Measurements from ENCODE around the gene ELF5. TPM values are rescaled to one million over a fixed set of nuclear protein-coding genes. Genes with fewer than 3 reads are reported as not detected.

ELF5 gene
- total RNA-seq, 1 experiment from 2014 or later: not detected

DNA sequence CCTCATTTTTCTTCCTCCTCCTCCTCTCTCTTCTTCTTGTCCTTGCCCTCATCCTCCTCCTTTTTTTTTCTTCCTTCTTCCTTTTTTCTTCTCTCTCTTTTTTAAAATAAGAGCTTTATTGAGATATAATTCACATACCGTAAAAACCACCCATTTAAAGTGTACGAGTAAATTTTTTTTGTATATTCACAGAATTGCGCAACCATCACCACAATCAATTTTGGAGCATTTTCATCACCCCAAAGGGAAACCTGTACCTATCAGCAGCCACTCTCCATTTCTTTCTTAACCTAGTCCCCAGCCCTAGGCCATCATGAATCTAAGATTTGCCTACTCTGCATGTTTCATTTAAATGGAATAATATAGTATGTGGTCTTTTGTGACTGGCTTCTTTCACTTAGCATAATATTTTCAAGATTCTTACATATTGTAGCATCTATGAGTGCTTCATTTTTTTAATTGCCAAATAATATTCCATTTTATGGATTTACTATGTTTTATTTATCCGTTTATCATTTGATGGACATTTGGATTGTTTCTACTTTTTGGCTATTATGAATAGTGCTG lies 39.9 kb downstream of the ELF5 start:
- in situ Hi-C loops (cut with HindIII; ENCODE audit: low pct_unique_long_range_greater_than_20kb, low sequenced_read_pairs): no loop called here
- DNase-seq (ENCODE audit: low read depth): no peak

DNA sequence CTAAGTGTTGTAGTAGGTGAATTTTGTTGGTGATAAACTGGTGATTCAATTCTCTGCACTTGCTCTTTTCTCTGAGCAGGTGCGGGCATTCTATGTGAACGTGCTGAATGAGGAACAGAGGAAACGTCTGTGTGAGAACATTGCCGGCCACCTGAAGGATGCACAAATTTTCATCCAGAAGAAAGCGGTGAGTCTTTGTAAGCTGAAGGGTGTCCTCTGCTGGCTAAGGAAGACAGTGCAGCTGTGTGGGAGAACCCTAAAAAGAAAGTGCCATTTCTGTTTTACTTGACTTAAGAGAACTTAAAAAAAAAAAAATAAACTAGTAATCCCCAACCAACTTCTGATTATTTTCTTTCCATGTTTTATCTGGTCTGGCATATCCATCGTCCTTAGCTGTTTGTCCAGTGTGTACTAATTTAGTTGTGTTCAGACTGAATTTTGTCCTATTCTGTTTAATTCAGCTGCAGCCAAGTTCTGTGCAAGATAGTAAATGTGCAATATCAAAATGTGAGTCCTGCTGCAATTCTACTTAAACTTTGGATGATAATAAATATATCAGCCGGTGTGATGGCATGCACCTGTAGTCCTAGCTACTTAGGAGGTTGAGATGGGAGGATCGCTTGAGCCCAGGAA lies 45.3 kb downstream of the ELF5 start:
- DNase-seq (ENCODE audit: low read depth): no peak
- in situ Hi-C loops (cut with HindIII; ENCODE audit: low pct_unique_long_range_greater_than_20kb, low sequenced_read_pairs): no loop called here

DNA sequence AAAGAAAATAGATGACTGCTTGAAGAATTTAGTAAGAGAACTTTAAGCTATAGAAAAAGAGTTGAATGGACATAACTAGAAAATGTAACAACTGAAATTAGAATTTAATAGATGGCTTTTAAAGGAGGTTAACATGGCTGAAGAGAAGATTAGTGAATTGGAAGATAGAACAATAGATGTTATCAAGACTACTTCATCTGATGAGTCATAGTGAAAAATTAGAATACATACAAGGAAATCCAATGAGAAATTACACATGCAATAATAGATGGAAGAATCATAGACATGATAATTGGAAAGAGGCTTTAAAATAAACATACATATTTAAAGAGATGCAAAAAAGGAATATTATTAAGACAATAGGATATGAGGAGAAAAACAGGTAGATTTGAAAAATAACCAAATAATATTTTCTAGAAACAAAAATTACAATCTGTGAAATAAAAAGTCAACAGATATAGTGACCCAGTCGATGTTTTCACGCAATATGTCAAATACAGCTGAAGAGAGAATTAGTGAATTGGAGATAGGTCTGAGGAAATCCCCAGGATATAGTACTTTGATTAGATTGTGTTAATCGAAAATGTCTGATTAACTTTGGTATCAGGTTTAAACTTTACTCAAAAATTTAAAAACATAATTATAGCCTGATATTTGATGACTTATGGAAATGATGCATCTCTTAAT lies 46.6 kb downstream of the ELF5 start:
- in situ Hi-C loops (cut with HindIII; ENCODE audit: low pct_unique_long_range_greater_than_20kb, low sequenced_read_pairs): no loop called here

DNA sequence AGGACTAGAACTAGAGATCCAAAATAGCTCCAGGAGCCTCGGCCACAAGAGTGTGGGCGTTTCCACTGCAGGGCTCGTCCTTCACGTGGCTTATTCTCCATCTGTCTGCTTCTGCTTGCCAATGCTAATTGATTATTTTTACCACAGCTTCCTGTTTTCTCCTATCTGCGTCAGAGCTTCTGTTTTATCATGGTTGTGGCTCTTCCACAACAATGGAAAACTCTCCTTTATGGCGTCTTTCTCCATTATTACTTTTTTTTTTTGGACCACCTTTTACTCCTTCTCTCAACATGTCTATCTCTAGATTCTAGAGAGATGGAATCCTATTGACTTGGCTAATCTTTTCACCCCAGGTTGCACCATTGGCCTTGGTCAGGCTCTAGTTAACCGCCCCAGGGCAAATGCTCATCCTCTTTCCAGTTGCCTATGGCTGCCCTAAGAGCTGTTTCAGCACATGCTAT lies 49.0 kb downstream of the ELF5 start:
- in situ Hi-C loops (cut with HindIII; ENCODE audit: low pct_unique_long_range_greater_than_20kb, low sequenced_read_pairs): no loop called here
- no peak for DNase-seq (ENCODE audit: low read depth)

More for the DNA sequence above, 46.6 kb downstream of the ELF5 start:
- DNase-seq (ENCODE audit: low read depth): no peak

DNA sequence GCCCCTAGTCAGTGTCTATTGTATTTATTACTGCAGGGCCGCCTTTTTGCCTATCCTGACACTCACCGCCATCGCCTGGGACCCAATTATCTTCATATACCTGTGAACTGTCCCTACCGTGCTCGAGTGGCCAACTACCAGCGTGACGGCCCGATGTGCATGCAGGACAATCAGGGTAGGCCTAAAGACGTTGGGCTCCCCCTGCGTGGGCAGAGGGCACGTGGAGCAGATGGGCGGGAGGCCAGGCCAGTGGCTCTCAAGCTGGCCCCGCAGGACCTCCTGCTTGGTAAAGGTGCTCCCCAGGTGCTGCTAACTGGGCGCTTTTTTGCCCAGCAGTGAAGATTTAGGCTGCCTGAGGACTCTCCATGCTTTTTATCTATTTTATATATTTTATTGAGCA lies 52.4 kb downstream of the ELF5 start:
- no peak for DNase-seq (ENCODE audit: low read depth)
- in situ Hi-C loops (cut with HindIII; ENCODE audit: low pct_unique_long_range_greater_than_20kb, low sequenced_read_pairs): no loop called here

DNA sequence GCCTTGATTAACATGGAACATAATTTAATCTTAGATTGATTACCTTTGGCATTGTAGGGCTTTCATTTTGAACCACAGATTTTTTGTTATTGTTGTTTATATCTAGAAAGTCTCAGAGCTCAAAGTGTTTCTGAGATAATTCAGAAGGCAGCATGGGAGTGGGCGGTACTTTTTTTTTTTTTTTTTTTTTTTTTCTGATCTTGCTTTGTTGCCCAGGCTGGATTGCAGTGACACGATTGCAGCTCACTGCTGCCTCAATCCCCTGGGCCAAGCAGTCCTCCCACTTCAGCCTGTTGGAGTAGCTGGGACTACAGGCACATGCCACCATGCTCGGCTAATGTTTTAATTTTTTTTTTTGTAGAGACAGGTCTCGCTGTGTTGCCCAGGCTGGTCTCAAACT lies 53.3 kb downstream of the ELF5 start:
- in situ Hi-C loops (cut with HindIII; ENCODE audit: low pct_unique_long_range_greater_than_20kb, low sequenced_read_pairs): no loop called here
- no peak for DNase-seq (ENCODE audit: low read depth)

DNA sequence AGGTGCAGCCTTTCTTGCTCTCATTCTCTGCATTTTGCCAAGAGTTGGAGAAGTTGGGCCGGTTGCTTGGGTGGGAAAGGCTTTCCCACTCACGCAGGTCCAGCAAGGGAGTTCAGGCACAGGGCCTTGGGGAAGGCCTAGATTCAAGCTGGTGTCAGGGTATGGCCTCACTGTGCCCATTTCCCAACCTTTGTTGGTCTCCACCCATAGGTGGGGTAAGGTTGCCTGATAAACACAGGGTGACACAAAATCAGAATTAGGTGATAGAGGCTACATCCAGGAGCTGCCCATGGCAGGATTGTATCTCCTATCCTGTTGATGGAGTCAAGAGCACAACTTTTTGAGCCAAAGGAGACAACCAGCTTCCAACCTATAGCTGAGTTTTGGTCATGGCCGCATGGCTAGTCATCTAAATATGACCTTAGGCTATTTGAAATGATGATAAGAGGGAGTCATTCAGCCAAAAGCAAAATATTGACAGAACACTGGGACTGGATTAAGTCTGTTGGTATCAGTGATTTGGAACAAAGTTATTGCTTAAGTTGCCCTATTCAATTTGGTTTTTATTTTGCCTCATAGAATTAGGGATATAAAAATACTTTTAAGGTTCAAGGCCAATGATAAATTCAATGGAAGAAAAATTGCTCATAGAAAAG lies 54.0 kb downstream of the ELF5 start:
- no peak for DNase-seq (ENCODE audit: low read depth)
- in situ Hi-C loops (cut with HindIII; ENCODE audit: low pct_unique_long_range_greater_than_20kb, low sequenced_read_pairs): no loop called here

DNA sequence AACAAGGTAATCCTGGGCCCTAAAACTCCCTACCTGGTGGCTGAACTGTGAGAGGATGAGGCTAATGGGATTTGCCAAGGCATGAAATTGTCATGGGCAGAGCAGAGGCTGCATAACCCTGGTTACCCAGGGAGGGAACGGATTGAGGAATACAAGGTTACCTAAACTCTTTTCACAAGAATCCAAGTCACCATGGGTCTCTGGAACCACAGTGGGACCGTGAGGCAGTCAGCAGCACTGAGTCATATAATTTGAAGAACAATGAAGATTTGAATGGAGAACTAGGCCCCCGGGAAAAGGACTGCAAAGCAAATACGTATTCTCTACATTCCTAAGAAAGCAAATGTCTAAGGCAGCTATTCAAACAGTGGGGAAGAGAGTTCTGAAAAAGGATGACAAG lies 55.1 kb downstream of the ELF5 start:
- in situ Hi-C loops (cut with HindIII; ENCODE audit: low pct_unique_long_range_greater_than_20kb, low sequenced_read_pairs): no loop called here
- DNase-seq (ENCODE audit: low read depth): no peak

DNA sequence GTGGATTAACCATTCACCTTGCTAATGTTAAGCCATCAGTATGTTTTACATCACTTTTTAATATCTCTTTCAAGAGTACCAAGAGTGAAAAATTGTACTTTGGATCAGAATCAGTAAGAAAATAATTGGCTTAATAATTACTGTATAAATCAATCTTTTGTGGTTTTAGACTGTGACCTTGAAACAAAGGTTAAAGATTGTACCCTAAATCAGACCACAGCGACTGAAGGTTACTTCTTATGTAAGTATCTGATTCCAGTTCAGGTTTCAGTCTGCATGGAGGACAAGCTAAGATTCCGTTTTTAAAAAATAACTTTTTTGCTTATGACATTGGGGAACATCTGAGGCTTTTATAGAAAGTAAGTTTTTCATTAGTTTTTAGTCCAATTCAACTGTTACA lies 56.0 kb downstream of the ELF5 start:
- in situ Hi-C loops (cut with HindIII; ENCODE audit: low pct_unique_long_range_greater_than_20kb, low sequenced_read_pairs): no loop called here
- no peak for DNase-seq (ENCODE audit: low read depth)

DNA sequence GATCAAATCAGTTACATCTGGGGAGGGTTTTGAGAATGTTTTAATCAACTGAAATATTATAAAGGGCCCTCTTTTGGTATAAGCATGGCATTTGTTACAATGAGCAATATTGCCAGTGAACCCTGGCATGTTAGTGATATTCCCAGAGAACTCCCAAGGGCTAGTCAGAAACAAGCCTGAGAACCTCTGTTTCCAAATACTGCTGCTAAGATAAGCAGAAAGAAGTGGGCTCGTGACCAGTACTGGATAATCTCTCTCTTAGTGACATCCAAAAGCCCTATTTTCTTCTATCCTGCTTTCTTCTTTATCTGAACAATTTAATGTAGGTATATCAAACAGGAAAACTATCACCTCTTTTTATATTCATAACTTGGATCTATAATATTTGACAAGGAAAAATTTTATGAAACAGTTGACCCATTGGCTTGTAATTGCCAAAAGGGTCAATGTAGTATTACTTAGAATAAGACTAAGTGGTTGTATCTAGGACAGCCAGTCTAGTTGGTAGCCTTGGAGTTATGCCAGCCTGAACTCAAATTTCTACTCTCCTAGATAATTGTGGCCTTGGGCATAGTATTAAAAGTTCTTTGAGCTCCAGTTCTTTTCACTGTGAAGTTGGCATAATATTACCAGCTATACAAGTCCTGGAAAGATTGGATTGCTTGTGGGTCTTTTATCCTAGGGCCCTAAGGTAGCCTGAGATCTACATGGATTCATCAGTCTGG lies 59.1 kb downstream of the ELF5 start:
- DNase-seq (ENCODE audit: low read depth): no peak

DNA sequence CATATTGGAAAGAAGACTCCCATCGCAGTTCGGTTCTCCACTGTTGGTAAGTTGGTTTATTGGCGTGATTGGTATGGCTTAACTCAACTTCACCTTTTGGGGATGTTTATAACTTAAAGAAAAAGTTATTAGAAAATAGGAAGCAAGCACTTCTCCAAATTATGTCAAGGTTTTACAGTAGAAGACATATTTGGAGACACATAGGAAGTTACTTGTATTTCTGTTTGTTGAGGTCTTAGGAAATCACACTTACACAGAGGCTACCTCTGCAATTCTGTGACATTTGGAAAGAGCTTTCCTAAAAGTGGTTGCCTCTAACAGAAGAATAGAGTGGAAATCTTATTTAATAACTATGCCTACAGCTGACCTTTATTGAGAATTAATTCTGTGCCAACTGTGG lies 62.5 kb downstream of the ELF5 start:
- no peak for DNase-seq (ENCODE audit: low read depth)
- in situ Hi-C loops (cut with HindIII; ENCODE audit: low pct_unique_long_range_greater_than_20kb, low sequenced_read_pairs): no loop called here

More for the DNA sequence above, 59.1 kb downstream of the ELF5 start:
- in situ Hi-C loops (cut with HindIII; ENCODE audit: low pct_unique_long_range_greater_than_20kb, low sequenced_read_pairs): no loop called here

DNA sequence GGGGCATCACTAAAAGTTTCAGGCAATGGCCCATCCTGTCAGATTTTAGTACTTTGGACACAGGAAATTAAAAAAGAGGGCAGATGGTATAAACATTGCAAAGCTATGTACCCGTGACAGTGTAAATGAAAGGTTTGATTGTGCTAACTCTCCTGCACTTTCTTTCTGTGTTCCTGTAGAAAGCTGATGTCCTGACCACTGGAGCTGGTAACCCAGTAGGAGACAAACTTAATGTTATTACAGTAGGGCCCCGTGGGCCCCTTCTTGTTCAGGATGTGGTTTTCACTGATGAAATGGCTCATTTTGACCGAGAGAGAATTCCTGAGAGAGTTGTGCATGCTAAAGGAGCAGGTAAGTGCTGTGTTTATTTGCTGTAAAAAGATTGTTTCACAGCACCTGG lies 64.6 kb downstream of the ELF5 start:
- in situ Hi-C loops (cut with HindIII; ENCODE audit: low pct_unique_long_range_greater_than_20kb, low sequenced_read_pairs): no loop called here
- no peak for DNase-seq (ENCODE audit: low read depth)

DNA sequence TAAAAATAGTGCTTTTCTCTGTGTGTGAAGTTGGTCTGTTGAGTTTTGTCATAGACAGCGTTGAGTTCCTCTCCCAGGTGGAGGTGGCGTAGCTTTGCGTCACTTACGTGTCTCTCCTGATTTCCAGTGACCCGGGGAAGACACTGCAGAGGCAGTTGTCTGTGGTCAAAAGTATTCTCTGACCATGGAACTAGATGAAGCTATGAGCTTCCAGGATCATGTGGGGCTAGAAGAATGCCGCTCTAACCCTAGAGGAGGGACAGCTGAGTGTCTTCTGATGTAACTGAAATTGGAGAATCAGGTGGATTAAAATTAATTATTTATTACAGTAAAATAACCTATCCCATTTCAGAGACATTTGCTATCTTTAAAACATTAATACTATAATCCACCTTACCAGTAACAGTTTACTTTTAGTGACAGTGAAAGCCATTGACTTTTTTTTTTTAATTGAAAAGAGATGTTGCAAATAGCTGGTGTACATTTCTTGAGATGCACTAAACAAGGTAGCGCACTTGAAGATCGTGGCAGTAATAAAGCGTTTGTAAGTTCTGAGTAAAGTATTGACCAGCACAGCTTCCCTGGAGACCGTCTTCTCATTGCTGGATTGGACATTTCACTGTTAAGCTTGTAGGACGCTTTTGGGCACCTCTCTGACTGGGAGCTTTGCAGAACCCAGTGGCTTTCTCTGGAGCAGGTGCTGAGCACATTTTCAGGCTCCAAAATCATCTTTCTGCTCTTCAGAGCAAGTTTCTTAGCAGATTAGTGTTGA lies 65.2 kb downstream of the ELF5 start:
- no peak for DNase-seq (ENCODE audit: low read depth)
- in situ Hi-C loops (cut with HindIII; ENCODE audit: low pct_unique_long_range_greater_than_20kb, low sequenced_read_pairs): no loop called here

DNA sequence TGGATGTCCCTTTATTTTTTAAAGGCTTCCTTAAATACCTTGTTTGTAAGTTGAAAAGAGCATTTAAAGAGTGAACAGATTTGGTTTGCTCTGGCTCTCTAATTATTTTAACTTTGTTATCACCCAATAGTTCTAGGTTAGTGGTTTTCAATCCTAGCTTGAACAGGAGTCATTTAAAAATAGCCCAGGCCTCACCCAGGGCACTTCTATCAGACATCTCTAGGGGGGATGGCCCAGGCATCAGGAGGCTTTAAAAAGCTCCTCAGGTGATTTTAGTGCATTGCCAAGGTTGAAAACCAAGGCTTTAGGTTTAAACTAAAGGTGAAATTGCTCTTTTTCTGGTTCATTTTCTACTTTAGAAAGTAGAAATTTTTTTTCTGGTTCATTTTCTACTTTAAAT lies 66.5 kb downstream of the ELF5 start:
- in situ Hi-C loops (cut with HindIII; ENCODE audit: low pct_unique_long_range_greater_than_20kb, low sequenced_read_pairs): no loop called here
- DNase-seq (ENCODE audit: low read depth): no peak

DNA sequence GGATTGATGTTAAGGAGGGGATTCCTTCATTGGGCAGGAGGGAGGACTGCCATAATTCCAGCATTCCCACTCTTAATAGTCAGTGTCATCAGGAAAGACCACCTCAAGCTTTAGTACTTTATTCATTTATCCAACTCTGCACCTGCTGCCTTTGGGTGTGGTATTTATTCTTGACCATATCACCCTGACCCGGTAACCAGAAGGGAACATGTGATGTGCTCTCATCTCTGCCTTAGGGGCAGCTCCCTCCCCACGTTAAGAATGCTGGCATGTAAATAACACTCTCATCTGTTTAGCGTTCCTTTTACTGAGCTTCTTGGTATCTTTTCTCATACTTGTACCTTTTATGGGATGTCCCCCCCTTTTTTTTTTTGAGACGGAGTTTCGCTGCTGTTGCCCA lies 67.2 kb downstream of the ELF5 start:
- no peak for DNase-seq (ENCODE audit: low read depth)
- in situ Hi-C loops (cut with HindIII; ENCODE audit: low pct_unique_long_range_greater_than_20kb, low sequenced_read_pairs): no loop called here

DNA sequence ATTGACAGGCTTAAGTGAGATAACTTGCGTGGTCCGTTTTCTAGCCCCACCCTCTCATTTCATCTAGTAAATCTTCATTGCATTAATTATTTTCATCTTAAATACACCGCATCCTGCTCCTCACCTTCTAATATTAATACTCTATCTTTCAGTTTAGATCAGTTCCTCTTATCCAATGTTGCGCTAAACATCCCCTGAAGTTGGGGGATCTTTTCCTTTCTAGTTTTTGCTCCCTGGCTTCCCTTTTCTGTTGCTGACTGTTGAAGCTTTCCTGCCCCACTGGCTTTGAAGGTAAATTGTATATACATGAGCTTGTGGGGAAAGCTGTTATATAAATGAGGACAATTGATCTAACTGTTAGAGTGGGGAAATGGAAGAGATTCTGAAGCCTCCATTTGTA lies 67.6 kb downstream of the ELF5 start:
- in situ Hi-C loops (cut with HindIII; ENCODE audit: low pct_unique_long_range_greater_than_20kb, low sequenced_read_pairs): no loop called here
- no peak for DNase-seq (ENCODE audit: low read depth)

DNA sequence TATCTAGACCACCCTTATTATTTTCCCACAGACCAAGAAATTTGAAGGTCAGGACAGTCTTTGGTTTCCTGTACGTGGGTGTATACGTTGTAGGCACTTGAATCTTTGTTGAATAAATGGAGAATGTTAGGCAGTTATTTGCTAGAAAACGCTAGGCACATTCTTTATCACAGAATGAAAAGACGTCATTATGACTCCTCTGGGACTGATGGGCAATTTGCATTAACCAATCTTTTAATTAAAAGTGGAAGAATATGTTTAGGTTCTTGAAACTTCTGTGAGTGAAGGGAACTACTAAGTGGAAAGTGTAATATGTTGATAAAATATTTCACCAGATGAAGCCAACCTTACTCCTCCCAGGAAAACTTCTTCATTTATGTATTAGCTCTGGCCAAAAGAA lies 69.2 kb downstream of the ELF5 start:
- in situ Hi-C loops (cut with HindIII; ENCODE audit: low pct_unique_long_range_greater_than_20kb, low sequenced_read_pairs): no loop called here
- DNase-seq (ENCODE audit: low read depth): no peak

DNA sequence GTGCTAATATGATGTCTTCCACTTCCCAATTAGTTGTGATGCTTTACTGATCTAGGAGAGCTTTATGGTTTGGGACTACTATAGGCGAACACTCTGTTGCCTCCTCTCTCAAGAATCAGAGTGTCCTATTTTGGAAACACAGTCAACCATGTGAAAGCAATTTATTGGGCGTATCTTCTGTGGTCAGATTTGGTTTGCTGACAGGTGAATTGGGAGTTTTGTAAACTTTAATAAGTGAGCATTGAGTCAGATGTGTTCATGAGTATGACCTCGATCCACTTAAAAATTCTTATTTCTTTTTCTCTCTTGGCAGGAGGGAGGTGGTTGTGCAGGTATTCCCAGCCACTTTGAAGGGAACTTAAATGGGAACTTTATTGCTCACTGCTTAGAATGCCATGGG lies 70.5 kb downstream of the ELF5 start:
- DNase-seq (ENCODE audit: low read depth): no peak

More for the DNA sequence above, 70.5 kb downstream of the ELF5 start:
- in situ Hi-C loops (cut with HindIII; ENCODE audit: low pct_unique_long_range_greater_than_20kb, low sequenced_read_pairs): no loop called here
